ENCODE data around the gene ART1.
"Not testable (repeated sequence)": the region's sequence is repeated elsewhere in the genome, so short reads cannot be mapped to it uniquely, and the experiment has no call there.

ART1 gene

DNA sequence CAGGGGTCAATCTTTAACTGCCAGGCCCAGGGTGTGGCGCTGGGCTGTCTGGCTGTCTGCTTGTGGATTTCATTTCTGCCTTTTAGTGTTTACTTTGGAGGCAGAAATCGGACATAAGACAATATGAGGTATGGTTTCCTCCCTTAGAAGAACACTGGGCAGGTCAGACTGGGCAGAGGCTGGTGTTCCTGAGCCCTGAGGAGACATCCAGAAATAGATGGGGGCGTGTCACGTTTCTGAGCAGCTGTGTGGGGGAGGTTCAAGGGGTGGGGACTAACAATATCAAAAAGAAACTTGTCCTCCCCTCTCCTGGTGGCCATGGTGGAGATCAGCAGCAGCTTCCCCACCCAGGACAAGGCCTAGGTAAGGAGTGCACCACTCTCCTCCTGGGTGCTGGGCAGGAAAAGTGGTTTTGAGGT, at the start of gene ART1:
Gene ART1, plus strand, starts transcription at position 312 of the 419 bp plus-strand sequence. CDS start 14,086 bp downstream, outside the sequence.
- DNase-seq = no peak

DNA sequence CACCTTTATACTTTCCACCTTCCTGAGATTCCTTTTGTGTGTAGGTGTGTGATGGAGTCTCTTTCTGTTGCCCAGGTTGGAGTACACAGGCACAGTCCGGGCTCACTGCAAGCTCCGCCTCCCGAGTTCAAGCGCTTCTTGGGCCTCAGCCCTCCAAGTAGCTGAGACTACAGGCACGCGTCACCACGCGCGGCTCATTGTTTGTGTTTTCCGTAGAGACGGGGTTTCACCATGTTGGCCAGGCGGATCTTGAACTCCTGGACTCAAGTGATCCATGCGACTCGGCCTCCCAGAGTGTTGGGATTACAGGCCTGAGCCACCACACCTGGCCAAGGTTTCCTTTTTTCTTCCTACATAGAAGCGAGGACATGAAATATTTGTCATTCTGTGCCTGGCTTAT, 47.2 kb upstream of the ART1 start:
- not testable (repeated sequence) for DNase-seq

DNA sequence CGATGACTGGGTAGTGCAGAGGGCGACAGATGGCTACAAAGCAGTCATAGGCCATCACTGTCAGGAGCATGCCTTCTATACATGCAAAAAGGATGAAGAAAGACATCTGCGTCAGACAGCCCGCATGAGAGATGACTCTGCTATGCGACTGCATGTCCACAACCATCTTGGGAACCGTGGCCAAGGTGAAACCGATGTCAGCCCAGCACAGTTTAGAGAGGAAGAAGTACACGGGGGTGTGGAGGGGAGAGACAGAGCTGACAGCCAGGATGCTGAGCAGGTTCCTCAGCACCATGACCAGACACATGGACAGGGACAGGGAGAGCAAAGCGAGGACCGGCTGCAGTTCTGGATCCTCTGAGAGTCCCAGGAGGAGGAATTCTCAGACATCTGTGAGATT, 44.7 kb upstream of the ART1 start:
- DNase-seq = not testable (repeated sequence)

- no peak for DNase-seq
Observed at GRCh38 chr11:3604167-3604566, 40.8 kb upstream of the ART1 start.

- DNase-seq = no peak
Observed at GRCh38 chr11:3605283-3605662, 39.7 kb upstream of the ART1 start.

GRCh38 chr11:3605771-3606203, 39.1 kb upstream of the ART1 start:
- DNase-seq = no peak

- DNase-seq = peak; percentile 56
Observed at GRCh38 chr11:3609416-3610265, 35.3 kb upstream of the ART1 start.

DNA sequence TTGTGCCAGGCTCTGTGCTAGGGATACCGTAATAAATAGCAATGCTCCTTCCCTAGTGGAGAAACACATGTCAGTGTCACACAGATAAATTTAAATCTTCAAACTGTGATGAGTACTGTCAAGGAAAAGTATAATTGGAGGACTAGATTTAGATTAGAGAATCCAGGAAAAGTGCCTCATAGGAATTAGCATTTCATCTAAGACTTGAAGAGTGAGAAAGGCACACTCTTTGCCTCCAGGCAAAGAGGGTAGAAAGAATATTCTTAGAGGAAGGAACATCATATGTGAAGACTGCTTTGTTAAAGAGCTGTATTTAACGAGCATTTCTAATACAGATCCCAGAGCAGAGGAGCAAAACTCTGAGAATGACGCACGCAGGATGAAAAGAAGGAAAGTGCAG, 34.1 kb upstream of the ART1 start:
- no peak for DNase-seq

DNA sequence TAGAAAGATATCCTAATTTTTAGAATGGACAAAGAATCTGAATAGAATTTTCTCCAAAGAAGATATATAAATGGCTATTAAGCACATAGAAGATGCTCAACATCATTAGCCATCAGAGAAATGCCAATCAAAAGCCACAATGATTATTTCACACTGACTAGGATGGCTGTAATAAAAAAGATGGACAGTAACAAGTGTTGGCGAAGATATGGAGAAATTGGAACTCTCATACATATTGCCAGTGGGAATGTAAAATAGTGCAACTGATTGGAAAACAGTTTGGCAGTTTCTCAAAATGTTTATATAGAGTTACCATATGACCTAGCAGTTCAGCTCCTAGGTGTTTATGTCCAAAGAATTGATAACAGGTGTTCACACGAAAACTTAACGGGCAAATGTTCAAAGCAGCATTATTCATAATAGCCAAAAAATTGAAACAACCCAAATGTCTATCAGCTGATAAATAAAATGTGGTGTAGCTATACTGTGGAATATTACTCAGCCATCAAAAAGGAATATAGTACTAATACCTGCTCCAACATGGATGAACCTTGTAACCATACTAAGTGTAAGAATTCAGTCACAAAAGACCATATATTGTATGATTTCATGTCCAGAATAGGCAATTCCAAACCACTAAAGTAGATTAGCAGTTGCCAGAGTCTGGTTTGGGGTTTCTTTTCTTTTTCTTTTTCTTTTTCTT, 32.8 kb upstream of the ART1 start:
- DNase-seq = no peak

- DNase-seq = no peak
Observed at GRCh38 chr11:3613998-3614741, 30.8 kb upstream of the ART1 start.

DNA sequence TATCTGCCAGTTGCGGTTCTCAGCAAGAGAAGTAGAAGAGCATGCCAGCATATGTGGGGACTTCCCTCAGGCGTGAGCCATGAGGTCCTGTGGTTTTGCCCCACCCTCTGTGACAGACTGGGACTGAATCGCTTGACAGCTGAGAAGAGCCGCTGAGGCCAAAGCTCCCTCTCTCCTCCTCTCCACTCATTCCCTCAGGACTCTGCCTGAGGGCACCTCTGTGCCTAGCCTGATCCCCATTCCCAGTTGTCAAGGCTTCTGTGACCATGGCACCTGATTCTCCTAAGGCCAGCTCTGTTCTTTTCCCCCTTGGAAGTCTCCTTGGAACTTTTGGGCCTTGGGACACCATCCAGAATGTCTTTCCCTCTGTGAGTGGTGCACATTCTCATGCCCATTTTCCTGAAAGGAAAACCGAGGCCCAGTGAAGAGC, 30.2 kb upstream of the ART1 start:
- no peak for DNase-seq

DNA sequence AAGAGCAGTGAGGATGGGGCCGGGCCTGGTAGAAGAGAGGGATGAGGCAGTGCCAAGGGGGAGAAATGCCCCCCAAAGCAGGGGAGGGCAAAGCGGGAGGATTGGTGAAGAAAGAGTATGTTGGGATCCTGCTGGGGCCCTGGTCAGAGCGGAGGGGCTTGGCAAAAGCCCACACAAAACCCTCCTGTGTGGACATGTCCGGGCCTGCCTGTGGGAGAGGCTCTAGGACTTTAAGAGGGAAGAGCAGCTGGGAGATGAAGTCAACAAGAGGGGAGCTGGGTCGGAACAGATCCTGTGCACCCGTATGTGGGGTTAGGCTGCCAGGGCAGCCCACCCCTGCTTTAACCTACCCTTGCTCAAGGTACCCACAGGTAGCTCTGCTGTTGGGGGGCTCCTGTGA, 28.9 kb upstream of the ART1 start:
- DNase-seq = no peak

DNA sequence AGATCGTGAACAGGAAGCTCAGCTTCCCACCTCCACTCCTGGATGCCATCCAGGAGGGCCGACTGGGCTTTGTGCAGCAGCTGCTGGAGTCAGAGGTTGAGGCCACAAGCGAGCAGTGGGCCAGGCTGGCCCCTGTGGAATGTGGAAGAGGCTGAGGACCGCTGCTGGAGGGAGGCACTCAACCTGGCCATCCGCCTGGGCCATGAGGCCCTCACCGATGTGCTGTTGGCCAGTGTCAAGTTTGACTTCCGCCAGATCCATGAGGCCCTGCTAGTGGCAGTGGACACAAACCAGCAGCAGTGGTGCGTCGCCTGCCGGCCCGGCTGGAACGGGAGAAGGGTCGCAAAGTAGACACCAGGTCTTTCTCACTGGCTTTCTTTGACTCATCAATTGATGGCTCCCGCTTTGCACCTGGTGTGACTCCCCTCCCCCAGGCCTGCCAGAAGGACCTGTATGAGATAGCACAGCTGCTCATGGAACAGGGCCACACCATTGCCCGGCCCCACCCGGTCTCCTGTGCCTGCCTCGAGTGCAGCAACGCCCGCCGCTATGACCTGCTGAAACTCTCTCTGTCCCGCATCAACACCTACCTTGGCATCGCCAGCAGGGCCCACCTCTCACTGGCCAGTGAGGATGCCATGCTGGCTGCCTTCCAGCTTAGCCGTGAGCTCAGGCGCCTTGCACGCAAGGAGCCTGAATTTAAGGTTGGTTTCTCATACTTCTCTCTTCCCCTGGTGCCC, 28.0 kb upstream of the ART1 start:
- no peak for DNase-seq

DNA sequence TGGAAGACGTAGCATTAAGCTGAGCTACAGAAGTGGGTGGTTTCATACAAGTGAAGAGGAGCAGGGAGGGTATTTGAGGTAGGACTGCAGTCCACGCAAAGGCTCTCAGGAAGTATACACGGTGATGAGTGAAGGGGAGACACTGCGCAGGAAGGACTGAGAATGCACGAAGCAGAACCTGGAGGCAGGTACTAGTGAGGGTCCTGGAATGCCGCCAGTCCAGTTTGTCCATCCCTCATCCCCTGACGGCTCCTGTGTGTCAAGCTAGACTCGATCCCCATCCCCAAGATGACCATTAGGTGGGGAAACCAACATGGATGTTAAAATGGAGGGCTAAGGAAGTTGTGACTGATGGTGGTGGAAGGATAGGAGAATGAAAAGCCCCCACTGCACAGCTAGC, 26.9 kb upstream of the ART1 start:
- DNase-seq = no peak

- no peak for DNase-seq
Observed at GRCh38 chr11:3622521-3622920, 22.4 kb upstream of the ART1 start.

GRCh38 chr11:3623121-3623520, 21.8 kb upstream of the ART1 start:
- no peak for DNase-seq

DNA sequence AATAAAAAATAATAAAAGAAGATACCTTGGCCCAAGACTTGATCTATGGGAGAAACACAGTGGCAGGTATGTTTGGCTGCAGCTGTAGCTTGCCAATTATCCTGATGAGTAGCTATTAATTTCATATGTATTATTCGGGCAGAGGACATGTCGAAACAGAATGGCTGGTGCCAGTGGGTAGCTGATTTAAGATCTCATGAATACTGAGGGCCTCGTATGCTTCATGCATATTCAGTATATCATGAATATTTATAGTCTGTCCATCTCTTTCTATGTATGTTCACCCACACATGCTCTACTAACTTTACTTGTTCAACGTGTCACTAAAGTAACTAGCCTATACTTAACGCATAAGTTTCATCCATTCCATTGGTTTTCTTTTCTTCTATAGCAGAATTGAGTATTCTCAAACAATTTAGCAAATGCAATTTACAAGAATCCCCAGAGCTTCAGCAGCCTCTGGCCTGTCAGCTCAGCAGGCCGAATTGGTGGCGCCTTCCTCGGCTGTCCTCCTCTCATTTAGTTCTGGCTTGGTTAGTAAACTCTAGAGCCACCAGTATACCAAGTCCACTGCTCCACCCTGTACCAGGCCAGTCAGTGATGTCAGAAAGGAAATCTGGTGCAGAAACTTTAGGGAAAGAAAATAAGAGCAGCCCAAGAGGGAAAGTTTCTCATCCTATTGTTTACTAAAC, 21.0 kb upstream of the ART1 start:
- DNase-seq = no peak

DNA sequence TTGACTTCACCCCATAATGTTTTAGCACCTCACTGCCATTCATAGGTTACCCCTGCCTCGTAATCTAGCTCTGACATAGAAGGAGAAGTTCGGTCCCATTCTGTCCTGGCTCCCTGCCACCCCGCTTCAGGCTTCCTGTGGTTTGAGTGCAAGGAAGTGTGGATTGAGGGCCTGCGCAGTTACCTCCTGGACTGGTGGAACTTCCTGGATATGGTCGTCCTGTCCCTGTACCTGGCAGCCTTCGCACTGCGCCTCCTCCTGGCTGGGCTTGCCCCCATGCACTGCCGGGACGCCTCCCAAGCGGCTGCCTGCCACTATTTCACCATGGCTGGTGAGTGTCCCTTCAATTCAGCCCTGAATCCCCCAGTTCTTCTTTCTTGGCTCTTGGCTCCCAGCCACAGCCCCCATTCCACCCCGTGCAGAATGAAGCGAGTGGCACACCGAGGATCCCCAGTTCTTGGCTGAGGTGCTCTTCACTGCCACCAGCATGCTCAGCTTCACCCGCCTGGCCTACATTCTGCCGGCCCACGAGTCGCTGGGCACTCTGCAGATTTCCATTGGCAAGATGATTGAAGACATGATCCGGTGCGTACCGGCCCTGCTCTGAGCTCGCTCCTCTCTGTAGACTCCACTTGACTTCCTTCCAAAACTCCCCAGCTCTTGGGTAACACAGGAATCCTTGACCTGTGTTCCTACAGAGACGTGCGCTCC, 18.5 kb upstream of the ART1 start:
- no peak for DNase-seq

DNA sequence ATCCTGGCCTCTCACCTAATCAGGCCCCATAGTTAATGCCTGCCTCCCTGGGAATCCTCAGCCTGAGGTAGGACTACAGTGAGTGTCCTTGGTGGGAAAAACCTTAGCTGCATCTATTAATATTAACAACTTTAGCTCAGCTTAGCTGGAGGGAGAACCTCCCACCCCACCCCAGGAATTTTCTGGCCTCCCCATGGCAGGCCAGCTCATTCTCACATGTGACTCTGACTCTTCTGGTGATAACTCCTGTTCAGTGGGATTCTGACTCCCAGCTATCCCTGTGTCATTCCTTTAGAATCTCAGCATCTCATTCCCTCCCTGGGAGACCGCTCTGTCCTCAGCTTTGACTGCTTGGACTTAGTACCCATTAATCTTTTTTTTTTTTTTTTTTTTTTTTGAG, 17.6 kb upstream of the ART1 start:
- DNase-seq = no peak

DNA sequence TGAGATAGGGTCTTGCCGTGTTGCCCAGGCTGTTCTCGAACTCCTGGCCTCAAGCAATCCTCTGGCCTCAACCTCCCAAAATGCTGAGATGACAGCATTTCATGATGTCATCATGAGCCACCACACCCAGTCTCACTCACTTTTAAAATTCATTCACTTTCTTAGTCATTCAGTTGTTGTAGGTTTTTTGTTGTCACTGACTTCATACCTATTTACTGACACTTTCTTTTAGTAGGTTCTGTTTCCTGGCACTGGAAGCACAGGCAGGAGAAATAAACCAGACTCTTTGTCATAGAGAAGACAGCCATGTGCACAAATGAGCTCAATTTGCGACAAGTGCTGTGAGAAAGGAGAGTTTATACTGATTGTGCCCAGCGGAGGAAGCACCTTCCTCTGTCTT, 13.6 kb upstream of the ART1 start:
- DNase-seq = no peak

GRCh38 chr11:3632070-3632660, 12.8 kb upstream of the ART1 start:
- DNase-seq = no peak

Measured in retina (tissue), 1 donor.